Fibroblast of lung (primary cell): ENCODE measurements around the gene GNAZ. TPM values are rescaled to one million over a fixed set of nuclear protein-coding genes. Genes with fewer than 3 reads are reported as not detected.

Source experiments
- DNase-seq, 2 donors: peaks; one replicate each; pipeline versions ENCODE4 v3.0.0 to v3.0.0-alpha.2; 2010; ENCODE audit warnings: low read depth in 2 of 2
- H2AFZ ChIP-seq: 2 replicates; pipeline ENCODE4 v1.5.1; 2012; ENCODE audit warnings: low read length, control low read depth, inconsistent platforms
- H3K27ac ChIP-seq: 2 replicates; pipeline ENCODE4 v1.5.1; 2011; ENCODE audit warnings: low read length, control low read depth; ENCODE audit not compliant: insufficient read depth
- H3K27me3 ChIP-seq: 2 replicates; pipeline ENCODE4 v1.5.1; 2011; ENCODE audit warnings: mild to moderate bottlenecking, low read length; ENCODE audit not compliant: control insufficient read depth, insufficient read depth
- H3K36me3 ChIP-seq: 2 replicates; pipeline ENCODE4 v1.5.1; 2011; ENCODE audit warnings: low read length; ENCODE audit not compliant: control insufficient read depth, insufficient read depth
- H3K4me1 ChIP-seq: 2 replicates; pipeline ENCODE4 v1.5.1; 2011; ENCODE audit warnings: low read length; ENCODE audit not compliant: control insufficient read depth, insufficient read depth; ENCODE audit errors: extremely low read depth
- H3K4me2 ChIP-seq: 2 replicates; pipeline ENCODE4 v1.5.1; 2011; ENCODE audit warnings: low read length, control low read depth; ENCODE audit not compliant: insufficient read depth; ENCODE audit errors: extremely low read depth
- H3K4me3 ChIP-seq, 4 experiments: fragments of 200-600 bp in 1 of 4; sonication (generic) in 1 of 4; replicated peaks in 1 of 4; 2 replicates each; pipeline ENCODE4 v1.5.1; 2011 to 2016; ENCODE audit warnings: low read length in 4 of 4, low read depth in 3 of 4, mild to moderate bottlenecking in 3 of 4, control low read depth in 2 of 4, inconsistent platforms in 1 of 4, mixed read lengths in 1 of 4; ENCODE audit not compliant: insufficient read depth in 1 of 4; ENCODE audit errors: control extremely low read depth in 1 of 4
- H3K79me2 ChIP-seq: 2 replicates; pipeline ENCODE4 v1.5.1; 2012; ENCODE audit warnings: mild to moderate bottlenecking, low read length, inconsistent platforms; ENCODE audit not compliant: control insufficient read depth, insufficient read depth
- H3K9ac ChIP-seq: 2 replicates; pipeline ENCODE4 v1.5.1; 2011; ENCODE audit warnings: mild to moderate bottlenecking, low read length, control low read depth; ENCODE audit not compliant: insufficient read depth
- H3K9me3 ChIP-seq: 2 replicates; pipeline ENCODE4 v1.5.1; 2012; ENCODE audit warnings: low read depth, low read length; ENCODE audit not compliant: control insufficient read depth, insufficient read depth
- H4K20me1 ChIP-seq: 2 replicates; pipeline ENCODE4 v1.5.1; 2011; ENCODE audit warnings: low read length; ENCODE audit not compliant: control insufficient read depth, insufficient read depth; ENCODE audit errors: extremely low read depth
- CTCF ChIP-seq, 2 donors: IDR thresholded peaks in 1 of 2; conservative IDR thresholded peaks in 1 of 2; 1 replicate in 1 of 2; 2 replicates in 1 of 2; pipeline ENCODE4 v1.5.1; 2011 to 2012; ENCODE audit warnings: low read length in 2 of 2, control low read depth in 1 of 2, inconsistent platforms in 1 of 2, low read depth in 1 of 2, mild to moderate bottlenecking in 1 of 2
- EZH2 ChIP-seq: IDR thresholded peaks from 2 replicates; pipeline ENCODE4 v1.5.1; 2012; ENCODE audit warnings: low read length, control low read depth, mild to moderate bottlenecking; ENCODE audit errors: missing control alignments
- polyA plus RNA-seq, 2 donors: library from polyadenylated mRNA; depleted of rRNA in 1 of 2; stranded (reverse) in 1 of 2; unstranded in 1 of 2; fragments of >200 nt; gene quantifications; 2 replicates each; pipeline ENCODE4 v1.2.1, GENCODE V29; 2011 to 2012; ENCODE audit warnings: missing spikeins in 1 of 2
- total RNA-seq: library from RNA; depleted of rRNA; stranded (reverse); fragments of >200 nt; gene quantifications from 2 replicates; pipeline ENCODE4 v1.2.1, GENCODE V29; 2014

The GNAZ gene
- total and polyA plus RNA-seq, 2 donors (not counting 1 experiment from before 2014, with no cell fraction given), result 0.22 to 1.7 TPM

GRCh38 chr22:23158516-23159290 is 88.4 kb downstream of the GNAZ start:
- Histone ChIP-seq H3K4me2 (no peak overlapping the region), H3K79me2 (no peaks in the 10 kb centered on the region), H3K4me3 (no peak overlapping the region), H3K27me3 (no peaks in the 10 kb centered on the region), H4K20me1 (no peaks in the 10 kb centered on the region), H3K4me1 (no peaks in the 10 kb centered on the region), H3K9me3 (no peaks in the 10 kb centered on the region), H2AFZ (no peak overlapping the region), H3K36me3 (peaks cover 1% of the 10 kb centered on the region), H3K9ac (no peak overlapping the region), H3K27ac (no peak overlapping the region)
- DNase-seq, result no peak
- TF ChIP-seq EZH2 (no peak), CTCF (conservative IDR thresholded peaks at IDR 0.05 in 1 of 2, IDR thresholded peaks at IDR 0.05 in 1 of 2; ENCODE audit: low read depth in 1 of 2, low read length in 2 of 2) (no peak)

- H4K20me1 ChIP-seq, result no peaks in the 10 kb centered on the region
- H3K9me3 ChIP-seq, result no peaks in the 10 kb centered on the region
These were observed 88.9 kb downstream of the GNAZ start for GRCh38 chr22:23159291-23159630.

GRCh38 chr22:23161029-23161428 is 90.7 kb downstream of the GNAZ start:
- H3K4me3 ChIP-seq, result no peak overlapping the region
- no peaks in the 10 kb centered on the region for H3K36me3 ChIP-seq
- H3K9me3 ChIP-seq, result no peaks in the 10 kb centered on the region
- H3K9ac ChIP-seq, result no peak overlapping the region
- H3K27ac ChIP-seq, result no peak overlapping the region
- H2AFZ ChIP-seq, result no peak overlapping the region
- no peak for DNase-seq
- H4K20me1 ChIP-seq, result no peaks in the 10 kb centered on the region
- no peaks in the 10 kb centered on the region for H3K4me1 ChIP-seq
- H3K79me2 ChIP-seq, result no peaks in the 10 kb centered on the region
- TF ChIP-seq CTCF (conservative IDR thresholded peaks at IDR 0.05 in 1 of 2, IDR thresholded peaks at IDR 0.05 in 1 of 2; ENCODE audit: low read depth in 1 of 2, low read length in 2 of 2) (no peak), EZH2 (no peak)
- no peaks in the 10 kb centered on the region for H3K27me3 ChIP-seq
- H3K4me2 ChIP-seq, result no peak overlapping the region

More at GRCh38 chr22:23159291-23159630, 88.9 kb downstream of the GNAZ start:
- no peaks in the 10 kb centered on the region for H3K27me3 ChIP-seq
- no peak overlapping the region for H2AFZ ChIP-seq
- H3K36me3 ChIP-seq, result peaks cover 1% of the 10 kb centered on the region
- TF ChIP-seq EZH2, result no peak
- TF ChIP-seq CTCF (conservative IDR thresholded peaks at IDR 0.05 in 1 of 2, IDR thresholded peaks at IDR 0.05 in 1 of 2; ENCODE audit: low read depth in 1 of 2, low read length in 2 of 2), result no peak
- no peak overlapping the region for H3K9ac ChIP-seq
- H3K4me3 ChIP-seq, result no peak overlapping the region
- H3K79me2 ChIP-seq, result no peaks in the 10 kb centered on the region
- no peak for DNase-seq
- no peaks in the 10 kb centered on the region for H3K4me1 ChIP-seq
- no peak overlapping the region for H3K4me2 ChIP-seq
- no peak overlapping the region for H3K27ac ChIP-seq
